Sigmoid colon (tissue), 7 donors: ENCODE results near the gene EVL. TPM values are rescaled to one million over a fixed set of nuclear protein-coding genes. Genes with fewer than 3 reads are reported as not detected.

ENCODE experiments used
- DNase-seq: peaks from one replicate; pipeline ENCODE4 v3.0.0-alpha.2; 2019
- H3K27ac ChIP-seq, 4 donors: fragments of 200-600 bp; sonication (generic); one replicate each; pipeline ENCODE4 v1.5.1; 2016 to 2019; ENCODE audit warnings: mild to moderate bottlenecking in 1 of 4
- H3K27me3 ChIP-seq, 3 donors: fragments of 200-600 bp; sonication (generic); one replicate each; pipeline ENCODE4 v1.5.1; 2019; ENCODE audit warnings: mild to moderate bottlenecking in 1 of 3
- H3K36me3 ChIP-seq, 4 donors: fragments of 200-600 bp; sonication (generic); one replicate each; pipeline ENCODE4 v1.5.1; 2016 to 2019
- H3K4me1 ChIP-seq, 4 donors: fragments of 200-600 bp; sonication (generic); one replicate each; pipeline ENCODE4 v1.5.1; 2017 to 2019
- H3K4me3 ChIP-seq, 4 donors: fragments of 200-600 bp; sonication (generic); one replicate each; pipeline ENCODE4 v1.5.1; 2017 to 2019; ENCODE audit warnings: mild to moderate bottlenecking in 2 of 4, moderate library complexity in 1 of 4
- H3K9me3 ChIP-seq, 4 donors: fragments of 200-600 bp in 3 of 4; sonication (generic) in 3 of 4; one replicate each; pipeline versions ENCODE4 v1.5.1 to v1.6.1; 2013 to 2019
- CTCF ChIP-seq, 4 experiments: fragments of 450-650 bp in 3 of 4; fragments of 200-600 bp in 1 of 4; IDR thresholded peaks; one replicate each; pipeline ENCODE4 v1.5.1; 2016 to 2019; ENCODE audit warnings: antibody characterized with exemption in 4 of 4, mild to moderate bottlenecking in 3 of 4, moderate library complexity in 2 of 4
- EP300 ChIP-seq, 4 donors: sonication (generic); formaldehyde crosslinking; IDR thresholded peaks; one replicate each; pipeline ENCODE4 v1.6.1; 2017; ENCODE audit warnings: antibody characterized with exemption in 4 of 4
- POLR2A ChIP-seq, 2 donors: fragments of 450-650 bp; IDR thresholded peaks; one replicate each; pipeline ENCODE4 v1.6.1; 2016; ENCODE audit warnings: antibody characterized with exemption in 2 of 2, mild to moderate bottlenecking in 2 of 2, moderate library complexity in 2 of 2
- POLR2AphosphoS5 ChIP-seq, 4 donors: sonication (generic); formaldehyde crosslinking; IDR thresholded peaks; one replicate each; pipeline ENCODE4 v1.6.1; 2017; ENCODE audit warnings: antibody characterized with exemption in 4 of 4
- WGBS, 2 donors: extraction: QIAGEN DNeasy Blood & Tissue Kit; methylation state at CpG; one replicate each; pipeline ENCODE4 v1.1.7; 2013; 5-methylcytosine and 5-hydroxymethylcytosine counted together
- intact Hi-C: fragments of 100-400 bp; cut with DNase I; formaldehyde crosslinking; loops from one replicate; pipeline ENCODE4 v1.15.1; 2023
- polyA plus RNA-seq, 3 donors: library from polyadenylated mRNA; stranded (reverse); fragments of 200-250 nt; gene quantifications; one replicate each; pipeline ENCODE4 v1.2.3, GENCODE V29; 2013
- total RNA-seq, 4 donors: library from RNA; depleted of rRNA; stranded (reverse); fragments of >200 nt; gene quantifications; one replicate each; pipeline ENCODE4 v1.1.0, GENCODE V29; 2016
- donor health status: healthy with polysubstance abuse.
- donor health status: Bipolar disorder and iron deficiency.
- donor health status: healthy.

EVL gene
- total and polyA plus RNA-seq, 7 donors: 6.5 to 100 (median 27.5) TPM

GRCh38 chr14:100142073-100143040 is 77.1 kb downstream of the EVL start:
- Histone ChIP-seq H3K9me3 (no peaks in the 10 kb centered on the region), H3K27me3 (no peaks in the 10 kb centered on the region), H3K4me3 (no peak overlapping the region), H3K4me1 (no peaks in the 10 kb centered on the region), H3K36me3 (peaks cover 0 to 13% (median 3%) of the 10 kb centered on the region in 4 donors), H3K27ac (peak overlapping the region in 2 of 4 donors; percentile 2 to 64)
- TF ChIP-seq POLR2AphosphoS5 (IDR thresholded peaks at IDR 0.05) (peak in 2 of 4 donors; percentile 15 to 32), POLR2A (IDR thresholded peaks at IDR 0.05) (no peak)
- no peak for DNase-seq
- intact Hi-C loops: no loop called here
- 18 to 57% methylated on average over 14 of the region's 14 CpGs for WGBS, 2 donors

GRCh38 chr14:100143523-100143922 is 78.3 kb downstream of the EVL start:
- 94 to 95% methylated on average over 18 of the region's 18 CpGs for WGBS, 2 donors
- no peak overlapping the region for H3K4me3 ChIP-seq
- H3K27ac ChIP-seq: no peak overlapping the region
- peaks cover 0 to 8% (median 3%) of the 10 kb centered on the region in 4 donors for H3K36me3 ChIP-seq
- no peaks in the 10 kb centered on the region for H3K4me1 ChIP-seq
- H3K27me3 ChIP-seq: no peaks in the 10 kb centered on the region
- TF ChIP-seq CTCF (IDR thresholded peaks at IDR 0.05) (no peak), EP300 (IDR thresholded peaks at IDR 0.05) (no peak), POLR2AphosphoS5 (IDR thresholded peaks at IDR 0.05) (no peak), POLR2A (IDR thresholded peaks at IDR 0.05) (no peak)
- no peak for DNase-seq
- H3K9me3 ChIP-seq: no peaks in the 10 kb centered on the region
- intact Hi-C loops: no loop called here

GRCh38 chr14:100143934-100144333 is 78.7 kb downstream of the EVL start:
- no peak overlapping the region for H3K27ac ChIP-seq
- 88 to 91% methylated on average over 23 of the region's 23 CpGs for WGBS, 2 donors
- H3K27me3 ChIP-seq: no peaks in the 10 kb centered on the region
- no peak for DNase-seq
- no peaks in the 10 kb centered on the region for H3K4me1 ChIP-seq
- intact Hi-C loops: no loop called here
- H3K4me3 ChIP-seq: no peak overlapping the region
- no peaks in the 10 kb centered on the region for H3K9me3 ChIP-seq
- no peak for TF ChIP-seq CTCF (IDR thresholded peaks at IDR 0.05)
- no peak for TF ChIP-seq EP300 (IDR thresholded peaks at IDR 0.05)
- peaks cover 0 to 8% (median 3%) of the 10 kb centered on the region in 4 donors for H3K36me3 ChIP-seq

- no peak for DNase-seq
- H3K4me1 ChIP-seq: no peaks in the 10 kb centered on the region
- H3K27ac ChIP-seq: no peak overlapping the region
- H3K9me3 ChIP-seq: no peaks in the 10 kb centered on the region
- no peaks in the 10 kb centered on the region for H3K27me3 ChIP-seq
- intact Hi-C loops: no loop called here
- 12 to 55% methylated on average over 4 of the region's 4 CpGs for WGBS, 2 donors
- peaks cover 0 to 8% (median 3%) of the 10 kb centered on the region in 4 donors for H3K36me3 ChIP-seq
- no peak for TF ChIP-seq POLR2AphosphoS5 (IDR thresholded peaks at IDR 0.05)
- no peak for TF ChIP-seq EP300 (IDR thresholded peaks at IDR 0.05)
- no peak for TF ChIP-seq POLR2A (IDR thresholded peaks at IDR 0.05)
- no peak for TF ChIP-seq CTCF (IDR thresholded peaks at IDR 0.05)
- no peak overlapping the region for H3K4me3 ChIP-seq
These were observed 79.4 kb downstream of the EVL start for GRCh38 chr14:100144645-100144995.

- TF ChIP-seq POLR2AphosphoS5 (IDR thresholded peaks at IDR 0.05): no peak
- TF ChIP-seq POLR2A (IDR thresholded peaks at IDR 0.05): peak in 1 of 2 donors; percentile 35
- 16 to 67% methylated on average over 18 of the region's 18 CpGs for whole genome bisulfite sequencing, 2 donors
- Histone ChIP-seq H3K9me3 (no peaks in the 10 kb centered on the region), H3K27ac (no peak overlapping the region), H3K4me3 (no peak overlapping the region), H3K27me3 (peaks cover 0 to 4% (median 0%) of the 10 kb centered on the region in 3 donors), H3K36me3 (peaks cover 0 to 8% (median 3%) of the 10 kb centered on the region in 4 donors), H3K4me1 (no peaks in the 10 kb centered on the region)
- intact Hi-C loops: no loop called here
- DNase-seq: no peak
These were observed 79.9 kb downstream of the EVL start for GRCh38 chr14:100144996-100145646.
